Sigmoid colon (tissue), 7 donors: ENCODE results near the gene DNAL1. TPM values are rescaled to one million over a fixed set of nuclear protein-coding genes. Genes with fewer than 3 reads are reported as not detected.

Experiments
- DNase-seq: peaks from one replicate; pipeline ENCODE4 v3.0.0-alpha.2; 2019
- H3K27ac ChIP-seq, 4 donors: fragments of 200-600 bp; sonication (generic); one replicate each; pipeline ENCODE4 v1.5.1; 2016 to 2019; ENCODE audit warnings: mild to moderate bottlenecking in 1 of 4
- H3K27me3 ChIP-seq, 3 donors: fragments of 200-600 bp; sonication (generic); one replicate each; pipeline ENCODE4 v1.5.1; 2019; ENCODE audit warnings: mild to moderate bottlenecking in 1 of 3
- H3K36me3 ChIP-seq, 4 donors: fragments of 200-600 bp; sonication (generic); one replicate each; pipeline ENCODE4 v1.5.1; 2016 to 2019
- H3K4me1 ChIP-seq, 4 donors: fragments of 200-600 bp; sonication (generic); one replicate each; pipeline ENCODE4 v1.5.1; 2017 to 2019
- H3K4me3 ChIP-seq, 4 donors: fragments of 200-600 bp; sonication (generic); one replicate each; pipeline ENCODE4 v1.5.1; 2017 to 2019; ENCODE audit warnings: mild to moderate bottlenecking in 2 of 4, moderate library complexity in 1 of 4
- H3K9me3 ChIP-seq, 4 donors: fragments of 200-600 bp in 3 of 4; sonication (generic) in 3 of 4; one replicate each; pipeline versions ENCODE4 v1.5.1 to v1.6.1; 2013 to 2019
- CTCF ChIP-seq, 4 experiments: fragments of 450-650 bp in 3 of 4; fragments of 200-600 bp in 1 of 4; IDR thresholded peaks; one replicate each; pipeline ENCODE4 v1.5.1; 2016 to 2019; ENCODE audit warnings: antibody characterized with exemption in 4 of 4, mild to moderate bottlenecking in 3 of 4, moderate library complexity in 2 of 4
- EP300 ChIP-seq, 4 donors: sonication (generic); formaldehyde crosslinking; IDR thresholded peaks; one replicate each; pipeline ENCODE4 v1.6.1; 2017; ENCODE audit warnings: antibody characterized with exemption in 4 of 4
- POLR2A ChIP-seq, 2 donors: fragments of 450-650 bp; IDR thresholded peaks; one replicate each; pipeline ENCODE4 v1.6.1; 2016; ENCODE audit warnings: antibody characterized with exemption in 2 of 2, mild to moderate bottlenecking in 2 of 2, moderate library complexity in 2 of 2
- POLR2AphosphoS5 ChIP-seq, 4 donors: sonication (generic); formaldehyde crosslinking; IDR thresholded peaks; one replicate each; pipeline ENCODE4 v1.6.1; 2017; ENCODE audit warnings: antibody characterized with exemption in 4 of 4
- WGBS, 2 donors: extraction: QIAGEN DNeasy Blood & Tissue Kit; methylation state at CpG; one replicate each; pipeline ENCODE4 v1.1.7; 2013; 5-methylcytosine and 5-hydroxymethylcytosine counted together
- intact Hi-C: fragments of 100-400 bp; cut with DNase I; formaldehyde crosslinking; loops from one replicate; pipeline ENCODE4 v1.15.1; 2023
- polyA plus RNA-seq, 3 donors: library from polyadenylated mRNA; stranded (reverse); fragments of 200-250 nt; gene quantifications; one replicate each; pipeline ENCODE4 v1.2.3, GENCODE V29; 2013
- total RNA-seq, 4 donors: library from RNA; depleted of rRNA; stranded (reverse); fragments of >200 nt; gene quantifications; one replicate each; pipeline ENCODE4 v1.1.0, GENCODE V29; 2016
- donor health status: healthy with polysubstance abuse.
- donor health status: Bipolar disorder and iron deficiency.
- donor health status: healthy.

Gene DNAL1
- total and polyA plus RNA-seq, 7 donors, result 4.6 to 20.0 (median 6.9) TPM

- Histone ChIP-seq H3K27me3 (no peaks in the 10 kb centered on the region), H3K4me3 (no peak overlapping the region), H3K9me3 (no peaks in the 10 kb centered on the region), H3K27ac (peak overlapping the region; percentile 87 to 100 (median 94)), H3K36me3 (peaks cover 11 to 15% (median 13%) of the 10 kb centered on the region in 4 donors), H3K4me1 (peaks cover 0 to 100% (median 99%) of the 10 kb centered on the region in 4 donors)
- intact Hi-C loops, result no loop called here
- 24 to 57% methylated on average over 11 of the region's 11 CpGs for WGBS, 2 donors
- no peak for TF ChIP-seq EP300 (IDR thresholded peaks at IDR 0.05)
- no peak for TF ChIP-seq CTCF (IDR thresholded peaks at IDR 0.05)
- TF ChIP-seq POLR2AphosphoS5 (IDR thresholded peaks at IDR 0.05), result peak in 1 of 4 donors; percentile 18
- peak; percentile 85 for DNase-seq
Measured at GRCh38 chr14:73743431-73743931, 98.7 kb downstream of the DNAL1 start.

DNA sequence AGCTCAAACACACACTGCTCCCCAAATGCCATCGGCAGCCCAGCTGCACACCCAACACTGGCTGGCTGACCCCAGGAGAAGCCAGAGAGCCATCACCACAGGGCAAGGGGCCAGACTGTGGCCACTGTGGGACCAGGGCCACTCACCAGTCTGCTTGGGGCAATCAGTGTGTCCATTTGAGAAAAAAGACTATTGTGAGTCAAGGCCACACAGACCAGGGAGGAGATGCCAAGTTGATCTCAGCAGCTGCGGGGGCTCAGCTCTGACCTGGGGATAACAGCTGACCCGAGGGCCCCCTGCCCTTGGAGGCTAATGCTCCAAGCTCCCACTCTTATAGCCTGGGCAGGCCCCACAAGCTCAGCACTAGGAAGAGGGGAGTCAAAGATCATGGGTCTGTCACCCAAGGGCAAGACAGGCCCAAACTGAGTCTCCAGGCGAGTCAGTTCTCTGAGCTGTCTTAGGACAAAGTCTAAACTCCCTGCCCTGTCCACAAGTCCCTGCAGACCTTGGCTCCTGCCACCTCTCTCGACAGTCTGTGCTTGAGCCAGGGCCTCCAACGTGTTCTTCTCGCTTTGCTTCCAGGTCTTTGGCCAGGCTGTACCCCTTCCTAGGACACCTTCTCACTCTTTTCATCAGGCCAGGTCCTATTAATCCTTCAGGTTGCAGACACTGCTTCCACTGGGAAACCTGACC lies 99.5 kb downstream of the DNAL1 start:
- Histone ChIP-seq H3K27me3 (no peaks in the 10 kb centered on the region), H3K27ac (peak overlapping the region; percentile 87 to 100 (median 94)), H3K4me1 (peaks cover 0 to 100% (median 99%) of the 10 kb centered on the region in 4 donors), H3K9me3 (no peaks in the 10 kb centered on the region), H3K4me3 (no peak overlapping the region), H3K36me3 (peaks cover 3 to 7% (median 5%) of the 10 kb centered on the region in 4 donors)
- WGBS, 2 donors, result 29 to 50% methylated on average over 7 of the region's 7 CpGs
- no peak for DNase-seq
- intact Hi-C loops, result no loop called here
- TF ChIP-seq EP300 (IDR thresholded peaks at IDR 0.05) (no peak), CTCF (IDR thresholded peaks at IDR 0.05) (no peak), POLR2AphosphoS5 (IDR thresholded peaks at IDR 0.05) (no peak), POLR2A (IDR thresholded peaks at IDR 0.05) (no peak)

GRCh38 chr14:73744874-73745529 lies 100.2 kb downstream of the DNAL1 start:
- peak; percentile 70 for DNase-seq
- H3K4me1 ChIP-seq, result peaks cover 0 to 100% (median 99%) of the 10 kb centered on the region in 4 donors
- 14 to 49% methylated on average over 6 of the region's 6 CpGs for WGBS, 2 donors
- H3K9me3 ChIP-seq, result no peaks in the 10 kb centered on the region
- H3K36me3 ChIP-seq, result no peaks in the 10 kb centered on the region
- H3K4me3 ChIP-seq, result no peak overlapping the region
- H3K27ac ChIP-seq, result peak overlapping the region; percentile 87 to 100 (median 94)
- intact Hi-C loops, result no loop called here
- no peaks in the 10 kb centered on the region for H3K27me3 ChIP-seq
- TF ChIP-seq EP300 (IDR thresholded peaks at IDR 0.05), result no peak
- no peak for TF ChIP-seq POLR2AphosphoS5 (IDR thresholded peaks at IDR 0.05)
- TF ChIP-seq POLR2A (IDR thresholded peaks at IDR 0.05), result no peak
- no peak for TF ChIP-seq CTCF (IDR thresholded peaks at IDR 0.05)

DNA sequence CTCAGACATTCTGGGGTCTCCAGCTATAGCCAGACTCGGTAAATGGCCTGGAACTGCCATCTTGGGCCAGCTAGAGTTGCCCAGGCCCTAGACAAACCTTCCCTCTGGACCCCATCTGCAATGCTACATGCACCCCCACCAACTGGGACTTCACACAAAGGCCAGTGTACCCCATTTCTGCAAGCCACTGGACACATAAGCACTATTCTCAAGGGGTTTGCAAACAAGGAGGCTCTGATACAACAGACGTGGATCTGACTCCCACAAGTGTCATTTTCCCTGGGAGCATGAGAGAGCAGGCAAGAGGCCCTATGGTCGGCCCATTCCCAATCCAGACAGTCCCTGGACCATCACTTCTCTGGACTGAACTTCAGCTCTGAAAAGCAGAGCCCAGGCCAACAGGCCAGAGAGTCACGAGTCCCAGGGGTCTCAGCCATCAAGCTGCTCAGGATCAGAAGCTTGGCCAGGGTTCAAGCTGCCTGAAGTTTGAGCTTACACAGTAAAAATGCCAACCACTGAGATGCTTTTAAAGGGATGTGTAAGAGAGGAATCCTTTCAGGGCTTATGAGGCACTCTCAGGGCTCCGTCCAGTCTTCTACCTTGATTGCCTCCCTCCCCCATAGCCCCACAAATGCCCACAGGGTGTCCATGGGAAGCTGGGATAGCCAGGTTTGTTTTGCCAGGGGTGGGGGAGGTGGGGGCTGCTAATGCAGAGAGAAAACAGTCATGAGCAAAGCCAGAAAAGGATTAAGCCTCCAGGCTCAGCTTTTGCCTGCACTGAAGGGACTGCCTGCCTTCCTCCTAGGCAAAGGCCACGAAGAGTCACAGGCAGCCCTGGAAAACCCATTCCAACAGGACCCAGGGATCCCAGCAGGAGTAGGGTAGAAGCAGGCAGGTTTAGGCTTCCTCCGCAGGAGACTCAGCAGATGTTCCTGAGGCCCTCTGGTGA lies 101.1 kb downstream of the DNAL1 start:
- H3K36me3 ChIP-seq, result no peaks in the 10 kb centered on the region
- no peak overlapping the region for H3K4me3 ChIP-seq
- WGBS, 2 donors, result 74 to 85% methylated on average over 7 of the region's 7 CpGs
- DNase-seq, result peak; percentile 77
- H3K4me1 ChIP-seq, result peaks cover 0 to 100% (median 99%) of the 10 kb centered on the region in 4 donors
- H3K9me3 ChIP-seq, result no peaks in the 10 kb centered on the region
- peak overlapping the region; percentile 87 to 100 (median 94) for H3K27ac ChIP-seq
- intact Hi-C loops, result no loop called here
- TF ChIP-seq POLR2AphosphoS5 (IDR thresholded peaks at IDR 0.05) (peak in 2 of 4 donors; percentile 32 to 40), EP300 (IDR thresholded peaks at IDR 0.05) (no peak)
- H3K27me3 ChIP-seq, result no peaks in the 10 kb centered on the region
